Suprapubic skin (tissue), 4 donors: Measurements from ENCODE around the gene KRT8. TPM values are rescaled to one million over a fixed set of nuclear protein-coding genes. Genes with fewer than 3 reads are reported as not detected.
"Not testable (repeated sequence)": the region's sequence is repeated elsewhere in the genome, so short reads cannot be mapped to it uniquely, and the experiment has no call there.

Experiments used
- DNase-seq, 2 donors: peaks; one replicate each; pipeline ENCODE4 v3.0.0-alpha.2; 2019; ENCODE audit warnings: low spot score in 2 of 2
- H3K27ac ChIP-seq: fragments of 200-600 bp; sonication (generic); one replicate; pipeline ENCODE4 v1.5.1; 2019
- H3K27me3 ChIP-seq: fragments of 200-600 bp; sonication (generic); one replicate; pipeline ENCODE4 v1.5.1; 2019
- H3K36me3 ChIP-seq: fragments of 200-600 bp; sonication (generic); one replicate; pipeline ENCODE4 v1.5.1; 2019
- H3K4me1 ChIP-seq: fragments of 200-600 bp; sonication (generic); one replicate; pipeline ENCODE4 v1.5.1; 2019
- H3K4me3 ChIP-seq: fragments of 200-600 bp; sonication (generic); one replicate; pipeline ENCODE4 v1.5.1; 2019; ENCODE audit warnings: mild to moderate bottlenecking
- H3K9me3 ChIP-seq: fragments of 200-600 bp; sonication (generic); one replicate; pipeline ENCODE4 v1.5.1; 2019
- CTCF ChIP-seq, 2 donors: fragments of 200-600 bp in 1 of 2; fragments of 450-650 bp in 1 of 2; sonication (generic) in 1 of 2; IDR thresholded peaks; one replicate each; pipeline ENCODE4 v1.5.1; 2016 to 2019; ENCODE audit warnings: antibody characterized with exemption in 2 of 2, mild to moderate bottlenecking in 1 of 2, moderate library complexity in 1 of 2
- EP300 ChIP-seq: sonication (generic); formaldehyde crosslinking; IDR thresholded peaks from one replicate; pipeline ENCODE4 v1.6.1; 2017; ENCODE audit warnings: antibody characterized with exemption
- POLR2A ChIP-seq, 2 donors: fragments of 450-650 bp; IDR thresholded peaks; one replicate each; pipeline ENCODE4 v1.6.1; 2017; ENCODE audit warnings: antibody characterized with exemption in 2 of 2, mild to moderate bottlenecking in 2 of 2, moderate library complexity in 2 of 2
- POLR2AphosphoS5 ChIP-seq, 3 donors: sonication (generic); formaldehyde crosslinking; IDR thresholded peaks; one replicate each; pipeline ENCODE4 v1.6.1; 2017; ENCODE audit warnings: antibody characterized with exemption in 3 of 3
- WGBS: methylation state at CpG from one replicate; pipeline ENCODE4 v1.1.5; 2018; 5-methylcytosine and 5-hydroxymethylcytosine counted together
- total RNA-seq, 4 donors: library from RNA; depleted of rRNA; stranded (reverse); fragments of >200 nt; gene quantifications; one replicate each; pipeline ENCODE4 v1.1.0, GENCODE V29; 2016

Gene KRT8
- total RNA-seq, 4 donors from 2014 or later: 49.4 to 93.7 (median 65.9) TPM

- Histone ChIP-seq H3K36me3 (no peaks in the 10 kb centered on the region), H3K4me1 (peaks cover 36% of the 10 kb centered on the region), H3K27ac (peak overlapping the region; percentile 76)
These were observed 44.6 kb downstream of the KRT8 start for GRCh38 chr12:52860102-52860823.

DNA sequence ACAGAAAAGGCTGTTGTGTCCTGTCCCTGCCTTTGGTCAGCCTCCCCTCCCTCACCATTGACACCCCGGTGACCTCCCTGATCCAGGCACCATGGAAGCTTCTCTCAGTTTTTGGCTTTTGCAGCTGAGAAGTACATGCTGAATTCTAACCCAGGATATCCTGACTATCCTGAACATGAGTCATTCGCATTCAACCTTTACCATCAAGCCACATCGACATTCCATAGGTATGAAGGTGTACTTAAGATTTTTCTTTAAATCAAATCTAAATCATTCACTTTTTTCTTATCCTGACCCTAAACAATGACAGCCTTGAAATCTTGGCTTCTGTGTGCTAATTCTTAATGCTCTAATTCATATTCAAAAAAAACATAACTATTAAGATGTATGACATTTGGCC lies 47.4 kb downstream of the KRT8 start:
- WGBS: 79% methylated on average over 3 of the region's 3 CpGs
- no peak overlapping the region for H3K4me3 ChIP-seq
- no peak for DNase-seq
- no peaks in the 10 kb centered on the region for H3K36me3 ChIP-seq
- TF ChIP-seq EP300: no peak
- TF ChIP-seq POLR2AphosphoS5 (IDR thresholded peaks at IDR 0.05): no peak
- TF ChIP-seq POLR2A (IDR thresholded peaks at IDR 0.05): no peak
- TF ChIP-seq CTCF (IDR thresholded peaks at IDR 0.05): no peak
- H3K27me3 ChIP-seq: no peaks in the 10 kb centered on the region
- H3K9me3 ChIP-seq: no peaks in the 10 kb centered on the region
- peaks cover 32% of the 10 kb centered on the region for H3K4me1 ChIP-seq
- no peak overlapping the region for H3K27ac ChIP-seq

More at GRCh38 chr12:52860102-52860823, 44.6 kb downstream of the KRT8 start:
- Histone ChIP-seq H3K9me3 (no peaks in the 10 kb centered on the region), H3K4me3 (no peak overlapping the region), H3K27me3 (no peaks in the 10 kb centered on the region)
- WGBS: 59% methylated on average over 5 of the region's 6 CpGs
- DNase-seq: no peak
- TF ChIP-seq POLR2AphosphoS5 (IDR thresholded peaks at IDR 0.05) (peak in 1 of 3 donors; percentile 25), EP300 (no peak), POLR2A (IDR thresholded peaks at IDR 0.05) (no peak), CTCF (IDR thresholded peaks at IDR 0.05) (no peak)

- Histone ChIP-seq H3K27ac (no peak overlapping the region), H3K4me3 (no peak overlapping the region), H3K4me1 (peaks cover 25% of the 10 kb centered on the region), H3K9me3 (no peaks in the 10 kb centered on the region), H3K36me3 (no peaks in the 10 kb centered on the region), H3K27me3 (no peaks in the 10 kb centered on the region)
- DNase-seq: no peak
- TF ChIP-seq POLR2A (IDR thresholded peaks at IDR 0.05) (no peak), EP300 (no peak), POLR2AphosphoS5 (IDR thresholded peaks at IDR 0.05) (no peak), CTCF (IDR thresholded peaks at IDR 0.05) (no peak)
- 90% methylated on average over 3 of the region's 3 CpGs for WGBS
These were observed 48.1 kb downstream of the KRT8 start for GRCh38 chr12:52856787-52857186.

DNA sequence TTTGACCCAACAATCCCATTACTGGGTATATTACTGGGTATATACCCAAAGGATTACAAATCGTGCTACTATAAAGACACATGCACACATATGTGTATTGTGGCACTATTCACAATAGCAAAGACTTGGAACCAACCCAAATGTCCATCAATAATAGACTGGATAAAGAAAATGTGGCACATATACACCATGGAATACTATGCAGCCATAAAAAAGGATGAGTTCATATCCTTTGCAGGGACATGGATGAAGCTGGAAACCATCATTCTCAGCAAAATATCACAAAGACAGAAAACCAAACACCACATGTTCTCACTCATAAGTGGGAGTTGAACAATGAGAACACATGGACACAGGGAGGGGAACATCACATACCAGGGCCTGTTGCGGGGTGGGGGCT lies 48.8 kb downstream of the KRT8 start:
- not testable (repeated sequence) for H3K4me3 ChIP-seq, H3K9me3 ChIP-seq, H3K36me3 ChIP-seq, DNase-seq, H3K27ac ChIP-seq, H3K27me3 ChIP-seq
- H3K4me1 ChIP-seq: peaks cover 20% of the 10 kb centered on the region
- 73% methylated on average over 2 of the region's 2 CpGs for WGBS

DNA sequence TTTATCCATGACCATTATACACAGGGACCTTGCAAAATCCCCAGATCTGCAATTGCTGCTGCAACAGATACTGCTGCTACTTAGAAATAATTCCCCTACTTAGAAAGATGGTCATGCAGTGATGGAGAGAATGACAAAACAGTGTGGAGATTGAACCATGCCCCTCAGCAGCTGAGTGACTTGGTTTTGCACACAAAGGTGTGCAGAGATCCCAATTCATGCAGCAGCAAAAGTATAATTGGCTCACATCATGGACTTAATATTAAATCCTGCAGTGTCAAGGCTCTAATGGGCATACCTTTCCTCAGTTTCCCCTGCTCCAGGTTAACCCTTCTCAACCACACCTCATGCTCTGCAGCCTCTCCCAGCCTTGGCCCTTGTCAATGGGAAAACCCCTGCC lies 53.1 kb downstream of the KRT8 start:
- no peak overlapping the region for H3K27ac ChIP-seq
- H3K4me3 ChIP-seq: no peak overlapping the region
- H3K36me3 ChIP-seq: no peaks in the 10 kb centered on the region
- no peak for TF ChIP-seq POLR2A (IDR thresholded peaks at IDR 0.05)
- no peaks in the 10 kb centered on the region for H3K9me3 ChIP-seq
- H3K27me3 ChIP-seq: no peaks in the 10 kb centered on the region
- H3K4me1 ChIP-seq: peaks cover 15% of the 10 kb centered on the region
- peak in 1 of 2 donors; percentile 14 for DNase-seq

DNA sequence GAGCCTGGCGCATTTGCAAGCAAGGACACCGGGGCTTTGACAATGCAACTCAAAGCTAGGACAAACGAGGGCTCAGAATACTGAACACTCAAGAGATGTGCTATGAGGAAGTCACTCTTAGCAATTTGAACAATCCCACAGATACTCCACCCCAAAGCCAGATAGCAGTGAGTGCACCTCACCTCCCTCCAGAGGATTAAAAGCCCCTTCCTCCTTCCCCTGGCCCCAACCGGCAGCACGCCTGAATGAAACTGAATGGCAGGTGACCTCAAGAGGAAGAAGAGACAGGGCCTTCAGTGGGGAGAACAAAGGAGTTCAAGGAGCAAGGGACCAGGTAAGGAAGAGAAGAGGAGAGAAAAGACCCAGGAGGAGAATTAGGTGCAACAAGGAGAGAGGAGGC lies 54.2 kb downstream of the KRT8 start:
- H3K27ac ChIP-seq: no peak overlapping the region
- DNase-seq: peak in 1 of 2 donors; percentile 9
- peaks cover 21% of the 10 kb centered on the region for H3K4me1 ChIP-seq
- H3K27me3 ChIP-seq: no peaks in the 10 kb centered on the region
- no peaks in the 10 kb centered on the region for H3K9me3 ChIP-seq
- H3K36me3 ChIP-seq: no peaks in the 10 kb centered on the region
- TF ChIP-seq POLR2A (IDR thresholded peaks at IDR 0.05) (no peak), CTCF (IDR thresholded peaks at IDR 0.05) (no peak), POLR2AphosphoS5 (IDR thresholded peaks at IDR 0.05) (no peak), EP300 (no peak)
- 91% methylated on average over 5 of the region's 5 CpGs for WGBS
- no peak overlapping the region for H3K4me3 ChIP-seq
